NCI-H1436 treated with DMSO at 0.1 percent for 48 hours (cell line): Measurements from ENCODE around the gene PLPP4.
"Not testable (repeated sequence)": the region's sequence is repeated elsewhere in the genome, so short reads cannot be mapped to it uniquely, and the experiment has no call there.

Source experiments
- DNase-seq: peaks from one replicate; lab custom pipeline; 2025; lab: John Stamatoyannopoulos, UW

The PLPP4 gene

DNA sequence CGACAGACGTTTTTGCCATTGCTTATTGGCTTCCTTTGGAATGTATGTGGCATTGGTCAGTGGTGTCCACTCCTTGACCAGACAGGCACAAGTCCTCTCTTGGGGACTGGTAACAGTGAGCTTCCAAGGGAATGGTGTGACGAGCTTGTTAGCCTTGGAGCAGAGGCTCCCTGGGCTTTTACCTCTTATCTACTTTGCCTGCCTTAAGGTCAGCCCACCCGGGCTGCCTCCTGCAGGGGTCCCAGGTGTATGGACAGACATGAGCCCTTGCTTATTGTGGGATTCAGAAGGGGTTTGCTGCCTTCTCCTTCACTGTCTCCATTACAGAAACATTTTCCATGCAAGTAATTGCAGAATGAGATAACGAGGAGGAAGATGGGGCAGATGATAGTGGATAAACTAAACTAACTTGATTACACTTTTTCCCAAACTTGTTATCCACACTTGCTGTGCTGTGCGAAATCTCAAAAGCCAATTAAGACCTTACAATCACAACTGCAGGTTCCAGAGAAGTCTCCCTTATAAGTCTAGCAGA lies 29.7 kb downstream of the PLPP4 start:
- no peak for DNase-seq

DNA sequence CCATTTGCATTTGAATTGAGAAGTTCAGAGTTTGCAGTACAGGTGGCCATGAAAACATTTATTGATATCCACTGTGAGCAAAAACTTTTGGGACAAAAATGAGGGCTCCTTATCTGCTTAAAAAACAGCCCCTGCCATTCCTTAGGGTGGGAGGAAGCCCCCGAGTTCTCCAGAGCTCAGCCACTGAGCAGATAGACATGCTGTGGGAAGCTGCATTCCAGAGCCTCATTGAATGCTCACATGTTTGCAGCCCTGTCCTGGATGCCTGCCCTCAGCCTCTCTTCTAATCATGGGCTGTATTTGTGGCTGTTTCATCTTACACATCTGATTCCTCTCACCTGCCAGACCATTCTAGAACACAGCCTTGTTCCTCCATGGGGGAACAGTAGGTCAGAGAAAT lies 33.3 kb downstream of the PLPP4 start:
- DNase-seq: no peak

DNA sequence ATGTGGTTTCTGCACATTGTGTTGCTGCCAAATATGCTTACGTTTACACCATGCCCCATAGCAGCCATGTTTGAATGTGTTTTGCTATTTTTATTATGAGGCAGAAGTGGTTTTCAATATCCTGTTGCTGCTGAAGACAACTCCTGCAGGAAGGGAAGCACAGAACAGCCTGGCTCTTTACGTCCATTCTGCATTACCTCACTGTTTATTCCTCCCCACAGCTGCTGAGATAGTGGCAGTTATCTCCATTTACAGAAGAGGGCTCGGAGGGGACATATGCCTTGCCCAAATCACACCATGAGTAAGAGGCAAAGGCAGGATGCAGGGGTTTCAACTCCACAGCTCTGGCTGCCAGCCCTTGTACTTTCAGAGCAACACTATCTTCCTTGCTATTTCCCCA lies 35.3 kb downstream of the PLPP4 start:
- DNase-seq: no peak

DNA sequence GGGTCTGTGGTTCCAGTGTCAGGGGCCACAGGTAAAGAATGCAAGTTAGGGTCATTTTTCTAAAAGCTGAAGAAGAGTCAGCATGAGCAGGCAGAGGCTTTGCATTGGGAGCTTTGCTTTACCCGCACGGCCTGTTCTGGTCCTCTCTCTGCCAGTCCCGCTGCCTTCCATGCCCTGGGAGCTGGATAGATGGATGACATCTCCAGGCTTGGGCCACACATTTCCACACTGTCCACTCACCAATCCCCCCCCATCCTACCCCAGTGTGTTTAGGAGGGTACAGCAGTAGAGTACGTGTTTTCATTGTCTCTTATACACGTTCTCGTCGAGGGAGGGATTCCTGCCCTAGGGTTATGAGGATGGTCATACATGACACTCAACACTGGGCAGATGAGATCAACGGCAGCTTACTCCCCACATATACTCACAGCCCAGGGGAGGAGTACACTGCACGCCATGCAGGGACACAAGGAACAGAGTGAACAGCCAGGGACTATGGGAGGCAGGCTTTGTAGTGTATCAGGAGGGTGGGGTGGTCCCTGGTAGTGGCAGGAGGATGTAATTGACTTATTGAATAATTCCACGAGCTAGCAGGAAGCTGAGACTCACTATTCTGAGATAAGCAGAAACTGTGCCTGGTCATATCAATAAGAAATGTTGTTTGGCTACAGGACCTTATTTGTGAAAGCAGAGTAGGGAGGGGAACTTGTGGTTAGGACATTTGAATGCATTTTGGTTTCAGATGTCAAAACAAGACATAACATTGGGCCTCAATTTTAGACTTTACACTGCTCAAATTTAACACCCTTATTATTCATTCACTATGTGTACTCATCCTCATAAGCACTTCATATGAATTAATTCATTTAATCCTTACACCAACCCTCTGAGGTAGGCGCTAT lies 36.6 kb downstream of the PLPP4 start:
- DNase-seq: no peak

DNA sequence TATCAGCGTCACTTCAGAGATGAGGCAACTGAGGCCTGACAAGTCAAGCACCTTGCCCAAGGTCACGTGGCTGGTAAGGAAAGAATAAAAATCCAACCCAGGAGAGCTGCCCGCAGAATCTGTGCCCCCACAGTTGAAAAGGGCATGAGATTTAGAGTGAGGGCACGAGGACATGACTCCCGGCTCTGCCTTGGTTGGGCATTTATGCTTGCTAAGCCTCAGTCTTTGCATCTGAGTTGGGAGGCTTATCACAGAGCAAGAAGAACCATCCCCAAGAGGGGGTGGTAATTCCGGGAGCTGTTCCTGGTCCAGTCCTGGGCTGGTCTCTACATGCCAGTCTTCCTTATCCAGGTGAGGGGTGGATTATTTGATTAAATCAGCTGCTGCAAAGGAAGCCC lies 37.3 kb downstream of the PLPP4 start:
- DNase-seq: no peak

DNA sequence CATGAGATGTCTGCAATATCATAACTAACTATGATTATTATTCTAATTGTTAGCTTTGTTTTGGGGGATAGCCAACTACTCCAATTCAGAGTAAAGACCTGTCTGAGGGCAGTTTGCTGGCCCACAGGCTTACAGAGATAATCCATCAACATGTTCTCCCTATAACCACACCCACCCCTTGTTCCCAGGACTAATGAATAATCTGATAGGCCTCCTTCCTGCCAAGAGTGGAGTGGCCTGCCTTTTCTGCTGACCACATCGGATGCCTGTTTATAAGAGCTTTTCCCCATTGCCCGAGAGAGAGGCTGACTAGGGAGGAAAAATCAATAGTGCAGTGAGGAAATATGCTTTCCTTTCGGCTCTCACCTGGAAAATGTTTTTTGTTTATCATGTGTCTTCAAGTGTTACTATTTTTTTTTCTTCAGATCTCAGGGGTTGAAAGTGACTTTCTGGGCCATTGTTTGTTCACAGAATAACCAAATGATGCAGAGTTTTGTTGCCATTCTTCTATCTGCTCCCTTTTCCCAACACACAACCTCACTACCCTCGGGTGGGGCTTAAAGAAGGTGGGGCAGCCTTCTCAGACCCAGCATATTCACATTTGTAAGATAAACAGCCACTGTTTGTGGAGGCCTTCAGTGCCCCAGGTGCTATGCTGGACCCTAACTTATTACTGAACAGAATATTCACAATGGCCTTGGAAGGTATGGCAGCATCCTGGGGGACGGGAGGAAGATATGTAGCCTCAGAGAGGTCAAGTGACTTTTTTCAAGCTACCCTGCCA lies 38.4 kb downstream of the PLPP4 start:
- no peak for DNase-seq

DNA sequence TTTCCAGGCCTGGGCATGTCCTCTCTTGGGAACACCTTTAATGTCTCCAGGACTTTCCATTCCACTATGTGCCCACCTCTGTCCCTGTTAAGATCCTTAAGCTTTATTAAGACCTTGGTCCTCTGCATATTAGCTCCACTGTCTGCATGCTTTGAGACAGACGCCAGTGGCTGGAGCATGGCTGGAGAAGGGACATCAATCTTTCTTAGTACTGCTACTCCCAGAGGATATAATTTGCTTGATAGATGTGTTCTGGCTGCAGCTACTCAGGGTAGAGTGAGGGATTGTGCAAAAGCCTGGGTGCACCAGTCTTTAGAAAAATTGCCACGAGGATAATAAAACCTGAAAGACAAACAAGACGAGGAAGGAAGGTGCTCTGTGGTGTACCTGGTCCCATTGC lies 42.9 kb downstream of the PLPP4 start:
- no peak for DNase-seq

DNA sequence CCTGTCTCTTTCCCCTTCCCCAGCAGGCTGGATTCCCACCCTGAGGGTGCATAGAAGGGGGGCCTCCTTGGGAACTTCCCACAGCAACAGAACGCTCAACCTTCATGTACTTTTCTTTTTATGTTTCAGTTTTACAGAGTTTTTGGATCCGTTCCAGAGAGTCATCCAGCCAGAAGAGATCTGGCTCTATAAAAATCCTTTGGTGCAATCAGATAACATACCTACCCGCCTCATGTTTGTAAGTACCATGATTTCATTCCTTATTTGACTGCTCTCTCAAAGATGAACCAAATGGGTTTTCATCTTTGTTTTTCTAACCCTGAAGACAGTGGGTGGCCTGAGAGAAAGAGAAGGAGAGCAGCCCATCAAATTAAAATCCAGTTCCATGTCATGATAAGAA lies 46.7 kb downstream of the PLPP4 start:
- no peak for DNase-seq

DNA sequence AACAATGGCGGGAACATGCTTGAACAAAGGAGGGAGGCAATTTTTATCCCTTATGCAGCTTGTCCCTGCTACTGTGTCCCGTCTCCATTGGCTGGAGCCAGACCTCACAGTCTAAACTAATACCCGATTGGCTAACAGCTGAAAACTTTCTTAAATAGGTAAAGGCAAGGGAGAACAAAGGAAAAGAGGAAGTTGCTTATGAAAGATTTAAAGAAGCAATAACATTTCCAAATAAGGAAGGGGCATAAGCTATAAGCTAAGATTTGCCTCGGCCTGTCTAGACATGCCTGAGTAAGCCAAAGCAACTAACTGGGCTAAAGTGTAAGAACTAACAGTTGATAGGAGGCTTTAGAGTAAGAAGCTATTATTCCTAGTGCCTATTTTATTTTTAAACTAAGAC lies 47.2 kb downstream of the PLPP4 start:
- not testable (repeated sequence) for DNase-seq

DNA sequence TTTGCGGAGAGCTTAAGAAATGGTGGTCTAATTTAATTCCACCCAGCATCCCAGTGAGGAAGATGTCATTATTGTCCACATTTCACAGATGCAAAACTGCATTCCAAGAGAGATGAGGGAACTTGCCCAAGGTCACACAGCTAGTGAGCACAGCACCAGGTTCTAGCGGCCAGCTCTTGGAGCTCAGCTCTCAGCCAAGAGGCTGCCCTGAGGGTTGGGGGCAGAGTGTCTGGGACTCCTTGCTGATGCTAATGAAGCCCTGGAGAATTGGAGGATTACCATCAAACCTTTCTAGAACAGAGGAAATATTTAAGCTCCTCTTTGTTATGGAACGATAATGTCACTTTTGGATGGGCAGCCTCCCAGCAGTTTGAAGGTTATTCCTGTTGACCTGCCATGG lies 48.0 kb downstream of the PLPP4 start:
- no peak for DNase-seq

DNA sequence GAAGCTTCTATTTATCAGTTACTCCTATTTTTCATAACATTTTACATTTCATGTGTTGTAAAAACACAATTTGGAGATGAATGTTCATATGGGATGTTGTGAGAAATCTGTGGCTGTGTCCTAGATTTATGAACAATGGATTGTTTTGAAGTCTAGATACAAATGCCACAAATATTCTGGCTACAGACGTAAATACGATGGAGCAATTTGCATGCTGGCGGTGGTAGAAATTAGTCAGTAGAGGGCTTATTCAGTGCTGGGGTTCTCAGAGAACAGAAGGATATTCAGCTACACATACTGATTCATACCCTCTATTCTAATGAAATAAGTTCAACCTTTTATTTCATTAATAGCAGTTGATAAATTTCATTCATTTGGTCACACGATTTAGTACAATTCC lies 48.8 kb downstream of the PLPP4 start:
- no peak for DNase-seq

DNA sequence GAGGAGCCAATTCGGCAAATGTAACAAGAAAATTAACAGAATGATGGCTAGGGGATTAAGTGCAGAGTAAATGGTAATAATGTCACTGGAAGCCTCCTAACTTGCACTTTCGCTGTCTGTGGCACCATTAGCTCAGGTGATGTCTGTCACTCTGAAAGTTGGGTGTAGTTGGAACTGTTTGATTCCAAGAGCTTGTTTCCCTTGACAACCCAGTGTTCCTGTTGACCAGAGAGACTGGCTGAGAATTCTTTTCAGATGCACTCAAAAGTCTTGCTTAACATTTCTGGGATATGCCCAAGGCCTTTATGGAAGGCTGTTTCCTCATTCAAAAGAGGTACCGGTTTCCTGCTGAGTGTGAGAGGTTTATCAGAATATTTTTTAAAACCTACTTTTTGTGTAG lies 49.6 kb downstream of the PLPP4 start:
- DNase-seq: no peak

DNA sequence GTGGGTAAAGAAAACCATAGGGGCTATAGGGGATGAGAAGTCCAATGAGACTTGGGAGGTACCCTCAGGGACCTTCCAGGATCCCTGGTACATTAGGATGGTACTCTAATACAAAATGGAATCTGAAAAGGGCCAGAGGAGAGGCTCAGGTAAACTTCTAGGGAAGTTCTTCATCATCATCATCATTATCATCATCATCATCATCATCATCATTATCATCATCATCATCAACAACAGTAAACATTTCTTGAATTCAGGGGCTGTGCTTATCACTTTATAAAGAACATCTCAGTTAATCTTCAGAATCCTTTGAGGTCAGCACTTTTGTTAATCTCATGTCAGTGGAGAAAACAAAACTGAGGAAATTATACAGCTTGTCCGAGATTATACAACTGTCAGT lies 50.1 kb downstream of the PLPP4 start:
- DNase-seq: no peak

DNA sequence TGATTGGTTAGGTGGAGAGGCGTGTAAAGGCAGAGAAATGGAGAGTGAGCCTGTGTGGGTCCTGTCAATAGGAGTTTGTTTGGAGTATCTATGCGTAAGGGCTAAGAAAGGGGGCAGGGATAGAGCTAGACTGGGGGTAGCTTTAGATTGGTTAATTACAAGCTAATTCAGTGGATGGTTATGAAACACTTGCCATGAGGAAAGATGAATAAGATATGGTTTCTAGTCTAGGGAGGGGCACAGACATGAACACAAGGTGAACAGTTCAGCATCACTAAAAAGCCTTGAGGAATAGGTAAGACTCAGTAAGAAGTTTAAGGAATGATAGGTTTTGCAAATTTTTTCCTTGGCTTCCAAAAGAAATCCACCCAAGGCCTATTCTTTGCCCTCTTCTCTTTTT lies 50.6 kb downstream of the PLPP4 start:
- DNase-seq: no peak

DNA sequence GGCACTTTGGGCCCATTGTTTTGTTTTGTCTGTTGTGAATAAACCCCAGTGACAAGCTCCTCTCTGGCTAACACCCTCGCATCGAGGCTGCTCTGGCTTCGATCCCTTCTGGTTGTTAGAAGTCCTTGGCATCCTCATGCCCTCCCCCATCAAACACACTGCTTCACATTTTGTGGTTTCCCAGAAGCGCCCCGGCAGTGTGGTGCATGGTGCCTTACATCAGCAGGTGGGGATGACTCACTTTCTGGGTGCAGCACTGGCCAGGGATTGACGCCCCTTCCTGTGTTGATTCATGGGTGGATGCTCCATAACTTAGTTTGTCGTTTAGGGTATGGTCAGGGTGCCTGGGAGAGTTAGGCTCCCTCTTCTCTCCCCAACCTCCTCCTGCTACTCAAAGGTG lies 51.4 kb downstream of the PLPP4 start:
- no peak for DNase-seq

DNA sequence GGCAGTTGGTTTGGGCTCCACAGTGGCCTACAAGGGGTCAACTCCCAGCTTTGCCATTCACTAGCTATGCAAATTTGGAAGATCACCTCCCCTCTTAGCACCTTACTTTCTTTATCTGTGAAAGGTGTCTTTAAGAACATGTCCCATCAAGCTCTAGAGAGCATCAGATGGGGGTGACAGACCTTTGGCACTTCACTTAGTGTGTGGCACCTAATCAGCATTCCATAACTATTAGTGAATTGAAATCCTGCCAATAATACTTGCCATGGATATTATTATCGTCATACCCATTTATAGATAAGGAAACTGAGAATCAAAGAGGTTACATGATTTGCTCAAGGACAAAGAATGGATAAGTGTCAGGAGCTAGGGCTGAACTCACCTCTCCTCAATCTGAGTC lies 51.9 kb downstream of the PLPP4 start:
- DNase-seq: no peak

DNA sequence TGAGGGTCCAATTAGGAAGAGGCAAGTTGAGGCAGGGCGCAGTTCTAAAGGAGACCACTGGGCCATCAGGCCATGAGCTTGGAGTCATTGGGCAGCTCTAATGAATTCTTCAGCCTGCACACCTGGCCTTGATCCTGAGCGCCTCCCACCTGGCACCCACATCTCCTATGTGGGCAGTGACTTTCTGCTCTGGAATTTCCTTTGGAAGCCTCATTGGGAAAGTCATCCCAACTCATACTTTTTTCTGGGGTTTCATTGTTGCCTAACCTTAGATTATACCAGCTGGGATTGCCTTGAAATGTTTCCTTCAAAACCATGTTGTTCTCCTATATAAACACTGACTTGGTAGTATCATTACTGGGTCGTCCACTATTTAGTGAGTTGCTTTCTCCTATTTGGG lies 54.1 kb downstream of the PLPP4 start:
- no peak for DNase-seq

DNA sequence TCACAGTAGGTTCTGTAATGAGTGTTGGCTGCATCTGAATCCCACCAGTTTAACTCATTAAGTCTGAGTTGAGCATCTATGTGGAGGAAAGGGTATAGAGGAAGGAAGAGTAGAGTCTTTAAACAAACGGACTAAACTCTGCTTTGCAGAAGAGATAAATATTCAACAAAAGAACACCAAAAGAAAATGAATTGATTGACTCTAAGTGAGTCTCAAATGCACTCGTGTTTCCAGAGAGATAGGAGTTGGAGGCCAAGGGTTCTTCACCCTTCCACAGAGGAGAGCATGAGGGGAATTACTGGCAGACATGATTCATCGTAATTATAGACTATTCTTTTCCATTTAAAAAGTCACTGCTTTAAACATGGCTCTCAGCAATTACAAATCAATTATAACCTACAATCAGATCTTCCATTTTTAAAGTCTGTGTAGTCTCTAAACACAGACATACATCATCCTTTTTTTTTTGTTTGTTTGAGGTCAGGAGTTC lies 56.3 kb downstream of the PLPP4 start:
- no peak for DNase-seq

DNA sequence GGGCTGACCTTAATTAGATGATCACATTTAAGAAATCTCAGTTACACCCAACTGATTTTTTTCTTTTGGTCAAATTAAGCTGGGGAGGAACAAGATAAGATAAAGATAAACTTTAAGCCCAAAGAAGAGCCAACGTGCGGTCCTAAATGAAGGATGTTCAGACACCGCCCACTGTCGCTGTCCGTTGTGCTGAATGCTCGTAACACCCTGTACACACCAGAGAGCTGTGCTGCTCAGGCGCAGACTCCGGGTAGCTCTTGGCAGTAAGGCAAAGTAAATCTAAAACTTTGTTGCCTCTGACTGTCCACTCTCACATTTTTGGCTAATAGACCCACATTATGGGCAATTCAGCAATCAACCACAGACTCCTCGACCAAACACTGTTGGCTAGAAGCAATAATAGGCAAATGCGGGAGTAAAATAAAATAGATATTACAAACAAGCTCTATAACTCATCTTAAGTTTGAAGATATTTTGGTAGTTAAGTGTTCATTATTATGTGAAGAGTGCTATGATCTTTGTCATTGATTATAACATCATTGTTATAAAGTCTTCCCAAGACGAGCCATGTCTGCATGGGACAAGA lies 57.1 kb downstream of the PLPP4 start:
- no peak for DNase-seq

DNA sequence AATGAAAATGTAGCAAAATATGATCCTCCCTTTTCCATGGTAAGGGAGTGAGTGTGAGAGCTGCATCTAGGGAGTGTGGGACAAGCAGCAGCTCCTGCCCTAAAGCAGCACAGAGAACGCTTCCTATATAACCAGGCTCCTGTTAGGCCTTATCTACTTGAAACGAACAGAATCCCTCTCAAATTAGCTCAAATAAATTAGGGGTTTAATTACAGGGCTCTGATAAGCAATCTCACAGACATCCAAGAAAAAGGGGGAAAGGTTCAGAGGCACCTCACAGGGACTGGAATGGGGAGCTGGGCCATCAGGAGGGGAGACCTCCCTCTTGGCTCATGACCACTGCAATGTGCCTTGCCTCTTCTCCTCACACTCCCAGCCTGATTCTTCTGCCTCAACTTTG lies 57.9 kb downstream of the PLPP4 start:
- no peak for DNase-seq

DNA sequence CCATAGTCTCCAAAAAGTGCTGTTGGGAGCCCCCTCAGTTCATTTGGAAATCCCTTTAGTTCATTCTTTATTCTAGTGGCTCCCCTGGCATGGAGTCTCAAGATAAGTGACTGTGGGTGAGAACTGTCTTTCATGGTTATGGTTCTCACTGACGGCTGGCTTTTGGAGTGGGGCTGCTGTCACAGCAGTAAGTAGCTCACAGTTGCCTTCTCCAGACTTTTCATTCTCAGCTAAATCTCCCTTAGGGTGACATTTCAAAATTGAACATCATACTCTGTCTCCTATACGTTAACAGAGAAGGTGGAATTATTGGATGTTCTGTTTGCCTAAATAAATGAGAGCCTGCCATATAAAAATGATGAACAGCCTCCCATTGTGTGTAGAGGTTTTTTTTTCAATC lies 58.7 kb downstream of the PLPP4 start:
- no peak for DNase-seq

DNA sequence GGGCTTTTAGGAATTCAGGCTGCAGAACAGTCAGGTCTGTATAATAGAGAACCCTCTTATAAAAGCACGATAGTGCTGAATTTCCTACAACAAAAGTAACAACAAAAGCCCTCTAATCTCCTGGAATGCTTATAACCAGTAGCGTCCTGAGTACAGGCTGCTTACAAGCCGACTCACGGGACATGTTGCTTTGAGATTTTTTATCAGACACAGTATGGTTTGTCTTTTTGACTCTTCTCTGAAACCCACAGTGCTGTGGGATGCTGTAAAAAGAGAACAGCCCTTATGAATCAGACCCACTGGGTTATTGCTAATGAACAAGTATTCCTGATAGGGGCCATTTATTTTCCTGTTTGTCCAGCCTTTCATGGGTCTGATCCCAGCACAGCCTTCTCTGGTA lies 59.4 kb downstream of the PLPP4 start:
- no peak for DNase-seq

DNA sequence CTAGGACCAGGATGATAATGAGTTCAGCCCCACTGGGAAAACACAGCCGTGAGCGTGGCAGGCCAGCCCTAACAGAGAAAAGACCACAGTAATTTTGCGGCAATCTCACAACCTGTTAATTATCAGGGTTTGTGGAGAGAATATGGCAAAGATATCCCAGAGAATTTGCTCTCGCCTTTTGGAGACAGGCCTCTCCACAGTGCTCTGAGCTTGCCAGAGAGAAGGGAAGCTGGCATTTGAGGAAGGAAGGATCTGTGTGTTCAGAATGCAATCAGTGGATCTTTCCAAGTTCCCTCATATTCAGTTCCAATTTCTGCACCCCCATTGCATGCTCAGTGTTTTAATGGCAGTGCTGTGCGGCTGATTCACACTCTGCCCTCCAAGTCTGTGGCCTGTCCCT lies 60.2 kb downstream of the PLPP4 start:
- DNase-seq: no peak
